ENCODE results near the gene FAM3C.
"Not testable (repeated sequence)": the region's sequence is repeated elsewhere in the genome, so short reads cannot be mapped to it uniquely, and the experiment has no call there.

The FAM3C gene

GRCh38 chr7:121334875-121335648 lies 61.0 kb downstream of the FAM3C start:
- in situ Hi-C loops (cut with MboI; ENCODE audit: low sequenced_read_pairs), result no loop called here

GRCh38 chr7:121334376-121334775 lies 61.7 kb downstream of the FAM3C start:
- in situ Hi-C loops (cut with MboI; ENCODE audit: low sequenced_read_pairs), result no loop called here

- in situ Hi-C loops (cut with MboI; ENCODE audit: low sequenced_read_pairs), result no loop called here
Measured at GRCh38 chr7:121331574-121331973, 64.5 kb downstream of the FAM3C start.

- in situ Hi-C loops (cut with MboI; ENCODE audit: low sequenced_read_pairs), result no loop called here
Measured at GRCh38 chr7:121331048-121331447, 65.1 kb downstream of the FAM3C start.

GRCh38 chr7:121330053-121330833 lies 65.9 kb downstream of the FAM3C start:
- in situ Hi-C loops (cut with MboI; ENCODE audit: low sequenced_read_pairs), result no loop called here

- in situ Hi-C loops (cut with MboI; ENCODE audit: low sequenced_read_pairs), result no loop called here
Measured at GRCh38 chr7:121329191-121330052, 66.7 kb downstream of the FAM3C start.

- in situ Hi-C loops (cut with MboI; ENCODE audit: low sequenced_read_pairs), result no loop called here
Measured at GRCh38 chr7:121328508-121329190, 67.5 kb downstream of the FAM3C start, which contains the start of gene WNT16. Gene WNT16 (plus strand): TSS chr7:121329000. CDS start chr7:121329293, 293 bp downstream.

- in situ Hi-C loops (cut with MboI; ENCODE audit: low sequenced_read_pairs), result no loop called here
Measured at GRCh38 chr7:121327671-121328070, 68.4 kb downstream of the FAM3C start.

GRCh38 chr7:121323515-121324302 lies 72.4 kb downstream of the FAM3C start:
- in situ Hi-C loops (cut with MboI; ENCODE audit: low sequenced_read_pairs), result no loop called here

GRCh38 chr7:121322460-121322859 lies 73.6 kb downstream of the FAM3C start:
- in situ Hi-C loops (cut with MboI; ENCODE audit: low sequenced_read_pairs), result no loop called here

GRCh38 chr7:121315170-121315569 lies 80.9 kb downstream of the FAM3C start:
- in situ Hi-C loops (cut with MboI; ENCODE audit: low sequenced_read_pairs), result not testable (repeated sequence)

GRCh38 chr7:121313793-121314676 lies 82.1 kb downstream of the FAM3C start:
- in situ Hi-C loops (cut with MboI; ENCODE audit: low sequenced_read_pairs), result no loop called here

- in situ Hi-C loops (cut with MboI; ENCODE audit: low sequenced_read_pairs), result no loop called here
Measured at GRCh38 chr7:121313220-121313792, 82.8 kb downstream of the FAM3C start.

GRCh38 chr7:121307021-121307574 lies 89.0 kb downstream of the FAM3C start:
- in situ Hi-C loops (cut with MboI; ENCODE audit: low sequenced_read_pairs), result no loop called here

GRCh38 chr7:121306565-121306964 lies 89.5 kb downstream of the FAM3C start:
- in situ Hi-C loops (cut with MboI; ENCODE audit: low sequenced_read_pairs), result no loop called here

- in situ Hi-C loops (cut with MboI; ENCODE audit: low sequenced_read_pairs), result no loop called here
Measured at GRCh38 chr7:121305109-121305508, 91.0 kb downstream of the FAM3C start.

GRCh38 chr7:121304102-121304658 lies 91.9 kb downstream of the FAM3C start:
- in situ Hi-C loops (cut with MboI; ENCODE audit: low sequenced_read_pairs), result no loop called here
